ENCODE measurements around the gene ANKLE2.

DNA sequence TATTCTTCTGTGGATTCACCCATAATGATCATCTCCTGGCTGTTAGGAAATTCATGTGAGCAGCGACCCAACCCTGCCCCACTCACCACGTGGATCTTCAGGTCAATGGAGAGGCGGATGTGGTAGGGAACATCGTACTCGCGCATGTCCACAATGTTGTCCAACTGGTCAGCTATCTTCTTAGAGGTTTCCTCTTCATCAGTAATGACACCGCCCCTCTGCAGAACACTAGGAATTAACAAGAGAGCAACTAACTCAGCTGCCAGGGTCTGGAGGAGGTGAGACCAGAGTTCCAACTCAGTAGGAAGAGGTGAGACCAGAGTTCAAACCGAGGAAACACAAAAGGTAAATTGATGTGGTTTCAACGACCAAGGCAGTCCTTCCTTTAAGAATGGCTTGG, 84.1 kb downstream of the ANKLE2 start:
- TF ChIP-seq RAD21 (IDR thresholded peaks at IDR 0.05) (no peak), CTCF (IDR thresholded peaks at IDR 0.05; ENCODE audit: low read depth, low read length, missing input control) (no peak), GABPA (IDR thresholded peaks at IDR 0.05 in 1 of 2, conservative IDR thresholded peaks at IDR 0.05 in 1 of 2) (no peak), JUND (IDR thresholded peaks at IDR 0.05) (no peak), YY1 (IDR thresholded peaks at IDR 0.05) (no peak), SP1 (IDR thresholded peaks at IDR 0.05) (no peak), HNF4G (IDR thresholded peaks at IDR 0.05) (no peak), RXRA (IDR thresholded peaks at IDR 0.05) (no peak)
- TF ChIP-seq, protein P1, sequence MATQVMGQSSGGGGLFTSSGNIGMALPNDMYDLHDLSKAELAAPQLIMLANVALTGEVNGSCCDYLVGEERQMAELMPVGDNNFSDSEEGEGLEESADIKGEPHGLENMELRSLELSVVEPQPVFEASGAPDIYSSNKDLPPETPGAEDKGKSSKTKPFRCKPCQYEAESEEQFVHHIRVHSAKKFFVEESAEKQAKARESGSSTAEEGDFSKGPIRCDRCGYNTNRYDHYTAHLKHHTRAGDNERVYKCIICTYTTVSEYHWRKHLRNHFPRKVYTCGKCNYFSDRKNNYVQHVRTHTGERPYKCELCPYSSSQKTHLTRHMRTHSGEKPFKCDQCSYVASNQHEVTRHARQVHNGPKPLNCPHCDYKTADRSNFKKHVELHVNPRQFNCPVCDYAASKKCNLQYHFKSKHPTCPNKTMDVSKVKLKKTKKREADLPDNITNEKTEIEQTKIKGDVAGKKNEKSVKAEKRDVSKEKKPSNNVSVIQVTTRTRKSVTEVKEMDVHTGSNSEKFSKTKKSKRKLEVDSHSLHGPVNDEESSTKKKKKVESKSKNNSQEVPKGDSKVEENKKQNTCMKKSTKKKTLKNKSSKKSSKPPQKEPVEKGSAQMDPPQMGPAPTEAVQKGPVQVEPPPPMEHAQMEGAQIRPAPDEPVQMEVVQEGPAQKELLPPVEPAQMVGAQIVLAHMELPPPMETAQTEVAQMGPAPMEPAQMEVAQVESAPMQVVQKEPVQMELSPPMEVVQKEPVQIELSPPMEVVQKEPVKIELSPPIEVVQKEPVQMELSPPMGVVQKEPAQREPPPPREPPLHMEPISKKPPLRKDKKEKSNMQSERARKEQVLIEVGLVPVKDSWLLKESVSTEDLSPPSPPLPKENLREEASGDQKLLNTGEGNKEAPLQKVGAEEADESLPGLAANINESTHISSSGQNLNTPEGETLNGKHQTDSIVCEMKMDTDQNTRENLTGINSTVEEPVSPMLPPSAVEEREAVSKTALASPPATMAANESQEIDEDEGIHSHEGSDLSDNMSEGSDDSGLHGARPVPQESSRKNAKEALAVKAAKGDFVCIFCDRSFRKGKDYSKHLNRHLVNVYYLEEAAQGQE (IDR thresholded peaks at IDR 0.05) = no peak
